Stomach smooth muscle (tissue), 2 donors: ENCODE measurements around the gene LMO7.

ENCODE experiments used
- H3K27ac ChIP-seq: one replicate; pipeline ENCODE4 v1.7.0; 2013; ENCODE audit warnings: mild to moderate bottlenecking, low read length, inconsistent platforms
- H3K27me3 ChIP-seq, 2 donors: one replicate each; pipeline ENCODE4 v1.7.0; 2013; ENCODE audit warnings: low read length in 2 of 2; ENCODE audit not compliant: insufficient read depth in 2 of 2, control insufficient read depth in 1 of 2
- H3K36me3 ChIP-seq, 2 donors: one replicate each; pipeline ENCODE4 v1.7.0; 2013; ENCODE audit warnings: low read length in 2 of 2; ENCODE audit not compliant: control insufficient read depth in 2 of 2, insufficient read depth in 2 of 2
- H3K4me1 ChIP-seq: one replicate; pipeline ENCODE4 v1.7.0; 2013; ENCODE audit warnings: low read length; ENCODE audit not compliant: control insufficient read depth, insufficient read depth
- H3K4me3 ChIP-seq, 2 donors: one replicate each; pipeline ENCODE4 v1.7.0; 2013; ENCODE audit warnings: low read length in 2 of 2
- H3K9ac ChIP-seq, 2 donors: one replicate each; pipeline ENCODE4 v1.7.0; 2013; ENCODE audit warnings: low read length in 2 of 2, mild to moderate bottlenecking in 1 of 2
- H3K9me3 ChIP-seq, 2 donors: one replicate each; pipeline ENCODE4 v1.7.0; 2013; ENCODE audit warnings: low read length in 2 of 2; ENCODE audit not compliant: control insufficient read depth in 2 of 2
- donor health status: healthy.
- donor health status: Pancreatic carcinoma.

The LMO7 gene

DNA sequence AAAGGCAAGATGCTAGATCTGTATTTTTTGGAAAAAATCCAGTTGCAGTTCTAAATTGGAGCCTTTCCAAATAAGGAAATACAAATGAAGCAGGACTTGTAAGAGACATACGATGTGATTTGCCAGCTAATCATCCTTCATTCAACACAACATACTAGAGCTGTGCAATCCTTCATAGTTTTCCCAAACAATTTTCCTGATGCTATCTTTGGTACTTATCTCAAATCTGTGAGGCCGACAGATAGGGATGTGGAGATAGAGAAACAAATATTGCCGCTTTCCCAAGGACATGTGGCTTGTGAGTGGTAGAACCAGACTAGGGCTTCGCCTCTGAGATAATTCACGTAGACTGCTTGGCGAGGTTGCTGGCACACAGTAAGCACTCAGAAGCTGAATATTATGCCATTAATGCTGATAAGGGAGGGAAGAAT lies 176.6 kb downstream of the LMO7 start:
- Histone ChIP-seq H3K27me3 (no peaks in the 10 kb centered on the region), H3K9me3 (no peaks in the 10 kb centered on the region), H3K4me1 (no peaks in the 10 kb centered on the region), H3K4me3 (no peak overlapping the region), H3K36me3 (no peaks in the 10 kb centered on the region), H3K9ac (no peak overlapping the region), H3K27ac (no peak overlapping the region)

- no peaks in the 10 kb centered on the region for H3K27me3 ChIP-seq
- H3K9ac ChIP-seq = no peak overlapping the region
- no peaks in the 10 kb centered on the region for H3K4me1 ChIP-seq
- H3K4me3 ChIP-seq = no peak overlapping the region
- H3K36me3 ChIP-seq = no peaks in the 10 kb centered on the region
- no peak overlapping the region for H3K27ac ChIP-seq
- H3K9me3 ChIP-seq = no peaks in the 10 kb centered on the region
These were observed 177.2 kb downstream of the LMO7 start for GRCh38 chr13:75813323-75813722.

GRCh38 chr13:75818179-75818967 lies 182.2 kb downstream of the LMO7 start:
- Histone ChIP-seq H3K36me3 (no peaks in the 10 kb centered on the region), H3K9me3 (no peaks in the 10 kb centered on the region), H3K27me3 (no peaks in the 10 kb centered on the region), H3K27ac (no peak overlapping the region), H3K4me3 (no peak overlapping the region), H3K9ac (no peak overlapping the region), H3K4me1 (no peaks in the 10 kb centered on the region)

DNA sequence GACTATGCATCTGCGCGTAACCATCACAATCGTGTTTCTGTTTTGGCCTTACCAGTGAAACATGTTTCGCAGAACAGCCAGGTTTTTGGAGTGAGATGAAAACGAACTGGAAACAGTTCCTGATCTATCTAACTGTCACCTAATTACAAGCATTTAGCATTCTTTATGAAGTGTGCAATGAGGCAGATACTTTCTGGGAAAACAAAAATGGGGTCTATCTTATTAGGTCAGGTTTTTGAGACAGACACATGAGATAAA lies 182.8 kb downstream of the LMO7 start:
- H3K9ac ChIP-seq = no peak overlapping the region

GRCh38 chr13:75825161-75825560 lies 189.0 kb downstream of the LMO7 start:
- Histone ChIP-seq H3K9me3 (no peaks in the 10 kb centered on the region), H3K36me3 (peaks cover 0 to 3% of the 10 kb centered on the region in 2 donors), H3K4me3 (no peak overlapping the region), H3K27ac (no peak overlapping the region), H3K9ac (no peak overlapping the region), H3K4me1 (no peaks in the 10 kb centered on the region), H3K27me3 (no peaks in the 10 kb centered on the region)

More for the DNA sequence above, 182.8 kb downstream of the LMO7 start:
- no peaks in the 10 kb centered on the region for H3K9me3 ChIP-seq
- H3K27me3 ChIP-seq = no peaks in the 10 kb centered on the region
- peaks cover 0 to under 1% of the 10 kb centered on the region in 2 donors for H3K36me3 ChIP-seq
- no peak overlapping the region for H3K4me3 ChIP-seq
- no peak overlapping the region for H3K27ac ChIP-seq
- H3K4me1 ChIP-seq = no peaks in the 10 kb centered on the region

DNA sequence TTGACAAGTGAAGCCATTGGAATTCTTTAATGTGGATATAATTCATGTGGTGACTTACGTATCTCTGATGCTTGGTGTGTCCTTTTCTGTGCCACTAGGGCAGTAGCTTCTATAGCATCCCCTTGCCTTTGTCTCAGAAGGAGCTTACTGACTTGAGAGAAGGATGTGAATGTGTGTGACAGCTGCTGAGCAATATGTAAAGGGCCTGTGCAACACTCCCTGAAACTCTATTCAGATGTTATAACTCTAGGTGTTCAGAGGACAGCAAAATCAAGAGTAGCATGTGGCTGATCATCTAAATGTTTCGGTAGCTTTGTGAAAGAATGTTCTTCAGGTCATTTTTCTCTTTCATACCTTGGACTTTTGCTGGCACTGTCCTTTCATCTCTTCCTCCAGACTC lies 189.5 kb downstream of the LMO7 start:
- Histone ChIP-seq H3K27ac (no peak overlapping the region), H3K4me1 (no peaks in the 10 kb centered on the region), H3K9ac (no peak overlapping the region), H3K36me3 (peaks cover 0 to 3% of the 10 kb centered on the region in 2 donors), H3K9me3 (no peaks in the 10 kb centered on the region), H3K4me3 (no peak overlapping the region), H3K27me3 (no peaks in the 10 kb centered on the region)

- no peak overlapping the region for H3K27ac ChIP-seq
- H3K9me3 ChIP-seq = no peaks in the 10 kb centered on the region
- peaks cover 0 to 3% of the 10 kb centered on the region in 2 donors for H3K36me3 ChIP-seq
- no peaks in the 10 kb centered on the region for H3K27me3 ChIP-seq
- H3K9ac ChIP-seq = no peak overlapping the region
- H3K4me3 ChIP-seq = no peak overlapping the region
- H3K4me1 ChIP-seq = no peaks in the 10 kb centered on the region
These were observed 190.3 kb downstream of the LMO7 start for GRCh38 chr13:75826391-75826790.

DNA sequence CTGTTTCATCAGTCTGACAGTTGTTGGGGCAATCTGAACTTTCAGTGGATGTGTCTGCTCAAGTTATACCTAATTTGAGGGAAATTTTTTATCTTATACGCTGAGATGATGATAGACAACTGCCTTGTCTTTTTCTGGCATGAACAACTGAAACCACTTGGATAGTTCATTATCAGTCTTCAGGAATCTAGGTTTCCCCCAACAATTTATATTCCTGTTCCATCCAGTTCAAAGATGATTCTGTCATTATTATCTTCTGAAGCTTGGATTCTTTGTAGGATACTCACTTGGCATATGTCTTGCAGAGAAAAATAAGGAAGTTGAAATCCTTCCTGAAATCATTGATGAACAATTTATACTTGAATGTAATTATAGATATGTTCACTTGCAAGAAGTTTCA lies 193.7 kb downstream of the LMO7 start:
- Histone ChIP-seq H3K27ac (no peak overlapping the region), H3K9me3 (no peaks in the 10 kb centered on the region), H3K4me1 (no peaks in the 10 kb centered on the region), H3K4me3 (no peak overlapping the region), H3K27me3 (no peaks in the 10 kb centered on the region), H3K36me3 (no peaks in the 10 kb centered on the region), H3K9ac (no peak overlapping the region)

- no peak overlapping the region for H3K9ac ChIP-seq
- no peak overlapping the region for H3K4me3 ChIP-seq
- no peak overlapping the region for H3K27ac ChIP-seq
- H3K9me3 ChIP-seq = no peaks in the 10 kb centered on the region
- H3K27me3 ChIP-seq = no peaks in the 10 kb centered on the region
- H3K36me3 ChIP-seq = no peaks in the 10 kb centered on the region
- H3K4me1 ChIP-seq = no peaks in the 10 kb centered on the region
These were observed 194.7 kb downstream of the LMO7 start for GRCh38 chr13:75830842-75831241.

- Histone ChIP-seq H3K4me3 (no peak overlapping the region), H3K27ac (no peak overlapping the region), H3K9ac (no peak overlapping the region), H3K4me1 (no peaks in the 10 kb centered on the region), H3K27me3 (no peaks in the 10 kb centered on the region), H3K9me3 (no peaks in the 10 kb centered on the region), H3K36me3 (no peaks in the 10 kb centered on the region)
These were observed 195.3 kb downstream of the LMO7 start for GRCh38 chr13:75831389-75831788.

- H3K27me3 ChIP-seq = no peaks in the 10 kb centered on the region
- no peak overlapping the region for H3K4me3 ChIP-seq
- H3K9me3 ChIP-seq = no peaks in the 10 kb centered on the region
- H3K36me3 ChIP-seq = no peaks in the 10 kb centered on the region
- H3K27ac ChIP-seq = no peak overlapping the region
- no peak overlapping the region for H3K9ac ChIP-seq
- H3K4me1 ChIP-seq = no peaks in the 10 kb centered on the region
These were observed 196.7 kb downstream of the LMO7 start for GRCh38 chr13:75832812-75833211.
